HepG2 (cell line): ENCODE data around the gene CCDC197. TPM values are rescaled to one million over a fixed set of nuclear protein-coding genes. Genes with fewer than 3 reads are reported as not detected.

Experiments
- ATAC-seq: fragments of 200-7000 bp; cut with Tn5 transposase; 3 replicates; pipeline ENCODE4 v1.9.1; 2020; ENCODE audit warnings: mild to moderate bottlenecking, moderate library complexity
- BruUV-seq: library from RNA; stranded (reverse); fragments of 400-500 nt; replicated peaks from 2 replicates; lab custom pipeline; 2021; lab: Mats Ljungman, UMichigan
- CTCF ChIA-PET: fragments of 300-600 bp; formaldehyde crosslinking; extraction: SDS; loops from one replicate; lab custom pipeline; 2021; ENCODE audit warnings: low total read pairs, inconsistent platforms, low intra/inter-chr PET ratio; lab: Yijun Ruan, JAX
- POLR2A ChIA-PET: fragments of 350-600 bp; sonication (Branson Sonifier 250); formaldehyde crosslinking; loops from one replicate; lab custom pipeline; 2020; ENCODE audit warnings: antibody characterized with exemption, inconsistent platforms; lab: Yijun Ruan, JAX
- DNase-seq: peaks from one replicate; pipeline ENCODE4 v3.0.0-alpha.2; 2015; ENCODE audit warnings: low spot score
- FAIRE-seq: peaks from 3 replicates; lab custom pipeline; 2011; peaks lifted over from hg19 to GRCh38; lab: Jason Lieb, UNC
- H2AFZ ChIP-seq: one replicate; pipeline ENCODE4 v1.6.1; 2011; ENCODE audit warnings: low read length, inconsistent platforms
- H3K27ac ChIP-seq: fragments of 300-600 bp; 3 replicates; pipeline ENCODE4 v1.8.0; 2011; ENCODE audit warnings: mixed run types, mild to moderate bottlenecking, mixed read lengths, low read length, inconsistent platforms; ENCODE audit not compliant: insufficient read depth; ENCODE audit errors: extremely low read length
- H3K27me3 ChIP-seq, 2 experiments: fragments of 200-600 bp in 1 of 2; 2 replicates in 1 of 2; 3 replicates in 1 of 2; pipeline versions ENCODE4 v1.6.0 to v1.8.0; 2011; ENCODE audit warnings: low read length in 2 of 2, mild to moderate bottlenecking in 2 of 2, moderate library complexity in 2 of 2, inconsistent platforms in 1 of 2; ENCODE audit not compliant: insufficient read depth in 2 of 2, control insufficient read depth in 1 of 2
- H3K36me3 ChIP-seq, 2 experiments: fragments of 200-600 bp in 1 of 2; replicated peaks in 1 of 2; 2 replicates in 1 of 2; 3 replicates in 1 of 2; pipeline versions ENCODE4 v1.5.1 to v1.8.0; 2011; ENCODE audit warnings: low read length in 2 of 2, inconsistent platforms in 1 of 2; ENCODE audit not compliant: insufficient read depth in 2 of 2, control insufficient read depth in 1 of 2
- H3K4me1 ChIP-seq: 2 replicates; pipeline ENCODE4 v1.5.1; 2012; ENCODE audit warnings: low read length, inconsistent platforms; ENCODE audit not compliant: insufficient read depth
- H3K4me2 ChIP-seq: 2 replicates; pipeline ENCODE4 v1.6.0; 2011; ENCODE audit warnings: low read depth, low read length, inconsistent platforms
- H3K4me3 ChIP-seq, 3 experiments: fragments of 200-600 bp in 1 of 3; sonication (generic), shearing (Covaris generic) in 1 of 3; replicated peaks in 1 of 3; 2 replicates each; pipeline ENCODE4 v1.5.1; 2011 to 2016; ENCODE audit warnings: low read length in 3 of 3, inconsistent platforms in 2 of 3, low read depth in 2 of 3, mild to moderate bottlenecking in 2 of 3, control low read depth in 1 of 3, mixed read lengths in 1 of 3; ENCODE audit not compliant: insufficient read depth in 1 of 3
- H3K79me2 ChIP-seq: one replicate; pipeline ENCODE4 v1.6.1; 2011; ENCODE audit warnings: low read length, inconsistent platforms; ENCODE audit not compliant: insufficient read depth
- H3K9ac ChIP-seq: 2 replicates; pipeline ENCODE4 v1.6.0; 2011; ENCODE audit warnings: mild to moderate bottlenecking, low read depth, low read length, inconsistent platforms; ENCODE audit not compliant: insufficient read depth
- H3K9me3 ChIP-seq: 2 replicates; pipeline ENCODE4 v1.5.1; 2012; ENCODE audit warnings: mild to moderate bottlenecking, low read length
- H4K20me1 ChIP-seq: 2 replicates; pipeline ENCODE4 v1.6.0; 2011; ENCODE audit warnings: inconsistent platforms, mild to moderate bottlenecking, low read length, moderate library complexity; ENCODE audit not compliant: insufficient read depth
- BCL6 ChIP-seq: IDR thresholded peaks from 2 replicates; pipeline ENCODE4 v1.6.1; 2016; ENCODE audit warnings: missing genetic modification reagents, missing compliant biosample characterization
- CEBPB ChIP-seq: IDR thresholded peaks from 2 replicates; pipeline ENCODE4 v1.6.1; 2011; ENCODE audit warnings: low read depth, low read length, improper control_type of control experiment, borderline replicate concordance
- SIN3B ChIP-seq: fragments of 150-350 bp; IDR thresholded peaks from 2 replicates; pipeline ENCODE4 v1.6.1; 2014; ENCODE audit warnings: low read length
- SRSF1 ChIP-seq: fragments of 200-400 bp; formaldehyde crosslinking; optimal IDR thresholded peaks from 2 replicates; pipeline ENCODE3; 2017; ENCODE audit warnings: mild to moderate bottlenecking, low read depth, low read length, moderate library complexity
- TEAD3 ChIP-seq: optimal IDR thresholded peaks from 2 replicates; pipeline ENCODE3; 2016; ENCODE audit warnings: borderline replicate concordance
- ZBTB3 ChIP-seq: sonication (generic); formaldehyde crosslinking; IDR thresholded peaks from 2 replicates; pipeline ENCODE4 v1.4.0; 2020; ENCODE audit warnings: low read depth, mild to moderate bottlenecking, moderate library complexity, missing genetic modification reagents, borderline replicate concordance
- ZNF441 ChIP-seq: sonication (generic); formaldehyde crosslinking; IDR thresholded peaks from 2 replicates; pipeline ENCODE4 v1.7.0; 2021; ENCODE audit warnings: missing genetic modification reagents, borderline replicate concordance
- WGBS: methylation state at CpG from one replicate; pipeline ENCODE4 v1.1.6; 2017; ENCODE audit warnings: low lambda C conversion rate; 5-methylcytosine and 5-hydroxymethylcytosine counted together
- in situ Hi-C: cut with HindIII; loops from 2 replicates; pipeline ENCODE4 v1.10.0; 2017; ENCODE audit warnings: low pct_unique_long_range_greater_than_20kb; ENCODE audit not compliant: extremely low pct_ligation_motif_present
- intact Hi-C: fragments of 100-400 bp; cut with micrococcal nuclease; formaldehyde crosslinking; loops from one replicate; pipeline ENCODE4 v1.10.0; 2022; ENCODE audit not compliant: unreplicated experiment
- polyA plus RNA-seq, 8 experiments: library from polyadenylated mRNA; depleted of rRNA in 3 of 8; stranded (reverse) in 7 of 8; unstranded in 1 of 8; fragments of >200 nt; fragmentation: Illumina TruSeq in 4 of 8; extraction: Trizol in 4 of 8; gene quantifications; 2 replicates each; pipeline versions ENCODE4 v1.2.1 to v1.2.3, GENCODE V29; 2011 to 2016; ENCODE audit warnings: low read depth in 4 of 8, missing spikeins in 1 of 8, mixed read lengths in 1 of 8; ENCODE audit not compliant: insufficient read depth in 1 of 8
- total RNA-seq, 5 experiments: library from RNA; depleted of rRNA; stranded (reverse); fragments of >200 nt; fragmentation: Illumina TruSeq; extraction: Trizol; gene quantifications; 2 replicates each; pipeline ENCODE4 v1.2.3, GENCODE V29; 2016; ENCODE audit warnings: low read depth in 1 of 5
- TF ChIP-seq, protein P1 (sequence below): sonication (generic); formaldehyde crosslinking; IDR thresholded peaks from 2 replicates; pipeline ENCODE4 v1.8.1; 2023; ENCODE audit warnings: mild to moderate bottlenecking, missing genetic modification reagents
- TF ChIP-seq, protein P2 (sequence below), 2 experiments: sonication (generic) in 1 of 2; formaldehyde crosslinking in 1 of 2; IDR thresholded peaks; 2 replicates each; pipeline versions ENCODE4 v1.4.0 to v1.6.1; 2018 to 2020; ENCODE audit warnings: missing genetic modification reagents in 2 of 2, borderline replicate concordance in 1 of 2, low read depth in 1 of 2, mild to moderate bottlenecking in 1 of 2, missing biosample characterization in 1 of 2
- TF ChIP-seq, protein P3 (sequence below): sonication (generic); formaldehyde crosslinking; IDR thresholded peaks from 2 replicates; pipeline ENCODE4 v1.5.0; 2020; ENCODE audit warnings: missing genetic modification reagents

CCDC197 gene
- total and polyA plus RNA-seq, 2 of the 13 experiments (the other 11 are each of a cell fraction or from before 2014, with no cell fraction given) = 0.11 to 0.13 TPM

GRCh38 chr14:94028450-94028826 lies 31.3 kb downstream of the CCDC197 start (continued):
- TF ChIP-seq, protein P1, sequence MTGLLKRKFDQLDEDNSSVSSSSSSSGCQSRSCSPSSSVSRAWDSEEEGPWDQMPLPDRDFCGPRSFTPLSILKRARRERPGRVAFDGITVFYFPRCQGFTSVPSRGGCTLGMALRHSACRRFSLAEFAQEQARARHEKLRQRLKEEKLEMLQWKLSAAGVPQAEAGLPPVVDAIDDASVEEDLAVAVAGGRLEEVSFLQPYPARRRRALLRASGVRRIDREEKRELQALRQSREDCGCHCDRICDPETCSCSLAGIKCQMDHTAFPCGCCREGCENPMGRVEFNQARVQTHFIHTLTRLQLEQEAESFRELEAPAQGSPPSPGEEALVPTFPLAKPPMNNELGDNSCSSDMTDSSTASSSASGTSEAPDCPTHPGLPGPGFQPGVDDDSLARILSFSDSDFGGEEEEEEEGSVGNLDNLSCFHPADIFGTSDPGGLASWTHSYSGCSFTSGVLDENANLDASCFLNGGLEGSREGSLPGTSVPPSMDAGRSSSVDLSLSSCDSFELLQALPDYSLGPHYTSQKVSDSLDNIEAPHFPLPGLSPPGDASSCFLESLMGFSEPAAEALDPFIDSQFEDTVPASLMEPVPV (CRISPR knock-in tag) = no peak
- TF ChIP-seq, protein P2, sequence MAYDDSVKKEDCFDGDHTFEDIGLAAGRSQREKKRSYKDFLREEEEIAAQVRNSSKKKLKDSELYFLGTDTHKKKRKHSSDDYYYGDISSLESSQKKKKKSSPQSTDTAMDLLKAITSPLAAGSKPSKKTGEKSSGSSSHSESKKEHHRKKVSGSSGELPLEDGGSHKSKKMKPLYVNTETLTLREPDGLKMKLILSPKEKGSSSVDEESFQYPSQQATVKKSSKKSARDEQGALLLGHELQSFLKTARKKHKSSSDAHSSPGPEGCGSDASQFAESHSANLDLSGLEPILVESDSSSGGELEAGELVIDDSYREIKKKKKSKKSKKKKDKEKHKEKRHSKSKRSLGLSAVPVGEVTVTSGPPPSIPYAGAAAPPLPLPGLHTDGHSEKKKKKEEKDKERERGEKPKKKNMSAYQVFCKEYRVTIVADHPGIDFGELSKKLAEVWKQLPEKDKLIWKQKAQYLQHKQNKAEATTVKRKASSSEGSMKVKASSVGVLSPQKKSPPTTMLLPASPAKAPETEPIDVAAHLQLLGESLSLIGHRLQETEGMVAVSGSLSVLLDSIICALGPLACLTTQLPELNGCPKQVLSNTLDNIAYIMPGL (CRISPR knock-in tag; IDR thresholded peaks at IDR 0.05; ENCODE audit: borderline replicate concordance in 1 of 2, low read depth in 1 of 2) = 0 out of 4 replicates have a peak, but pooled peaks of 1 of the 2 experiments have one; percentile 17
- TF ChIP-seq SIN3B = no peak
- TF ChIP-seq BCL6 (CRISPR knock-in tag) = 0 out of 2 replicates have a peak, but pooled peaks have one; percentile 31
- TF ChIP-seq TEAD3 (CRISPR knock-in tag) = peak; percentile 54

- in situ Hi-C loops = no loop called here
Observed at GRCh38 chr14:94029265-94029664, 32.2 kb downstream of the CCDC197 start.

More at GRCh38 chr14:94029265-94029664, 32.2 kb downstream of the CCDC197 start:
- ATAC-seq (no peak), FAIRE-seq (no peak), DNase-seq (no peak)
- ChIA-PET CTCF (no interaction called here), POLR2A (interaction anchor here (1.5 to 1.8 kb wide), 3 partner anchors 10 to 70 kb away, joined by 4 to 6 read pairs (median 5); partner anchors contain the start of genes DDX24 and IFI27L1)
- no peaks in the 10 kb centered on the region for H3K27me3 ChIP-seq
- intact Hi-C loops = no loop called here
- TF ChIP-seq ZNF441 (CRISPR knock-in tag) (no peak), CEBPB (no peak), SRSF1 (no peak), ZBTB3 (CRISPR knock-in tag) (no peak)
- TF ChIP-seq, protein P3, sequence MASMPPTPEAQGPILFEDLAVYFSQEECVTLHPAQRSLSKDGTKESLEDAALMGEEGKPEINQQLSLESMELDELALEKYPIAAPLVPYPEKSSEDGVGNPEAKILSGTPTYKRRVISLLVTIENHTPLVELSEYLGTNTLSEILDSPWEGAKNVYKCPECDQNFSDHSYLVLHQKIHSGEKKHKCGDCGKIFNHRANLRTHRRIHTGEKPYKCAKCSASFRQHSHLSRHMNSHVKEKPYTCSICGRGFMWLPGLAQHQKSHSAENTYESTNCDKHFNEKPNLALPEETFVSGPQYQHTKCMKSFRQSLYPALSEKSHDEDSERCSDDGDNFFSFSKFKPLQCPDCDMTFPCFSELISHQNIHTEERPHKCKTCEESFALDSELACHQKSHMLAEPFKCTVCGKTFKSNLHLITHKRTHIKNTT (CRISPR knock-in tag) = no peak
- no peaks in the 10 kb centered on the region for H3K9me3 ChIP-seq
- no peak overlapping the region for H3K4me3 ChIP-seq
- no TSS peak for BruUV-seq
- peaks cover 2% of the 10 kb centered on the region for H3K79me2 ChIP-seq
- H3K4me1 ChIP-seq = peaks cover 37% of the 10 kb centered on the region
- H4K20me1 ChIP-seq = no peaks in the 10 kb centered on the region
- no peak overlapping the region for H3K27ac ChIP-seq
- 76% methylated on average over 4 of the region's 4 CpGs for WGBS
- no peak overlapping the region for H3K9ac ChIP-seq
- H3K4me2 ChIP-seq = no peak overlapping the region
- no peaks in the 10 kb centered on the region for H3K36me3 ChIP-seq
- no peak overlapping the region for H2AFZ ChIP-seq
